ENCODE data around the gene MLN.
"Not testable (repeated sequence)": the region's sequence is repeated elsewhere in the genome, so short reads cannot be mapped to it uniquely, and the experiment has no call there.

Gene MLN

DNA sequence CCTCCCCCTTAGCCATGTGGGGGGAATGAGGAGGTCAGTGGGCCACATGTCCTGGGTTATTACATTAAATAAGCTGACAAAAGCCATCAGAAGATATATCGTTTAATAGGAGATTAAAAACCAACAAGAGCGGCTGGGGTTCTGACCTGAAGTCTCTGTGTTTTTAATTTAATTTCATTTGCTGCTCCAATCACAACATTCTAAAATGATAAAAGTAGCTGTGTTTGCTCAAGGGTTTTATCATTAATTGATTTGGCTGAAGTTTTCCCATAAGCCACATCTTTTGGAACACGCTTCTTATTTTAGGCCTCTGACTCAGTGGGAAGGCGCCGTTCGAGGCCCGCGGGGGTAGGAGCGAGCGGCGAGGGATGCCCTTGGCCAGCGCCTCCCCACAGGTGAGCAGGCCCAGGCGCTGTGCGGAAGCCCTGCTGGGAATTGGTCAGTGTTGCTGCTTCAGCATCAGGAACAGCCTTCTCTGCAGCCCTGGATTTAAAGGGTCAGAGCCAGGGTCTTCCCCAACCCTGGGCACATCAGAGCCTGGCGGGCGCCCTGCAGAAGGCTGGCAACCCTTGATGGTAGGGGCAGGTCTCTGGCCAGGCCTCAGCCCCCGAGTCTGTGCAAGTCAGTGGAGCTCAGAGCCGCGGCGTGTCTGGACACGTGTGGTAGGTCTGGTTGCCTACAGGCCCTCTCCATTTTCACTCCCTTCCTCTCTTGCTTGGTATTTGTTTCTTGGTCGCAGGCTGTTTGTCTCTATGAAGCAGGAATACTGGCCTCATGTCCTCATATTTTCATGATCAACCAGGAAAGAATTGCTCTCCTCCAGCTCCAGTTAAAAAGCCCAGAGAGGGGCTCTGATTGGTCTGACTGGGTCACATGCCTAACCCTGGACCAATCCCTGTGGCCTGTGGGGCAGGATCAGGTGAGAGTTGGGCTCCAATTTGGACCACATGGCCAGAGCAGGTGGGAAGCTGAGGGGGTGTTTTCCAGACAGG, 30.9 kb upstream of the MLN start:
- DNase-seq (ENCODE audit: low read depth) = no peak

GRCh38 chr6:33833599-33833998, 29.8 kb upstream of the MLN start:
- DNase-seq (ENCODE audit: low read depth) = no peak

DNA sequence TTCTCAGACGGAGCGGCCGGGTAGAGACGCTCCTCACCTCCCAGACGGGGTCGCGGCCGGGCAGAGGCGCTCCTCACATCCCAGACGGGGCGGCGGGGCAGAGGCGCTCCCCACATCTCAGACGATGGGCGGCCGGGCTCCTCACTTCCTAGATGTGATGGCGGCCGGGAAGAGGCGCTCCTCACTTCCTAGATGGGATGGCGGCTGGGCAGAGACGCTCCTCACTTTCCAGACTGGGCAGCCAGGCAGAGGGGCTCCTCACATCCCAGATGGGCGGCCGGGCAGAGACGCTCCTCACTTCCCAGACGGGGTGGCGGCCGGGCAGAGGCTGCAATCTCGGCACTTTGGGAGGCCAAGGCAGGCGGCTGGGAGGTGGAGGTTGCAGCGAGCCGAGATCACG, 29.0 kb upstream of the MLN start:
- DNase-seq (ENCODE audit: low read depth) = not testable (repeated sequence)

DNA sequence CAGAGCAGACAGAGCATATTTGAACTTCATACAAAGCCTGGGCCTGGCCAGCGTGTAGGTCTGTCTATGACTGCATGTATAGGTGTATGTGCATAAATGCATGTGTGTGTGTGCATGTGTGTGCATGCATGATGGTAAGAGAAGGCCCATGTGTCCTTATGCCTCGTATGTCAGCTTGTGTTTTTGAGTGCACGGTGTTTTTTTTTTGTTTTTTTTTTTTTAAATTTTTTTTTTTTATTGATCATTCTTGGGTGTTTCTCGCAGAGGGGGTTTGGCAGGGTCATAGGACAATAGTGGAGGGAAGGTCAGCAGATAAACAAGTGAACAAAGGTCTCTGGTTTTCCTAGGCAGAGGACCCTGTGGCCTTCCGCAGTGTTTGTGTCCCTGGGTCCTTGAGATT, 27.9 kb upstream of the MLN start:
- DNase-seq (ENCODE audit: low read depth) = not testable (repeated sequence)

DNA sequence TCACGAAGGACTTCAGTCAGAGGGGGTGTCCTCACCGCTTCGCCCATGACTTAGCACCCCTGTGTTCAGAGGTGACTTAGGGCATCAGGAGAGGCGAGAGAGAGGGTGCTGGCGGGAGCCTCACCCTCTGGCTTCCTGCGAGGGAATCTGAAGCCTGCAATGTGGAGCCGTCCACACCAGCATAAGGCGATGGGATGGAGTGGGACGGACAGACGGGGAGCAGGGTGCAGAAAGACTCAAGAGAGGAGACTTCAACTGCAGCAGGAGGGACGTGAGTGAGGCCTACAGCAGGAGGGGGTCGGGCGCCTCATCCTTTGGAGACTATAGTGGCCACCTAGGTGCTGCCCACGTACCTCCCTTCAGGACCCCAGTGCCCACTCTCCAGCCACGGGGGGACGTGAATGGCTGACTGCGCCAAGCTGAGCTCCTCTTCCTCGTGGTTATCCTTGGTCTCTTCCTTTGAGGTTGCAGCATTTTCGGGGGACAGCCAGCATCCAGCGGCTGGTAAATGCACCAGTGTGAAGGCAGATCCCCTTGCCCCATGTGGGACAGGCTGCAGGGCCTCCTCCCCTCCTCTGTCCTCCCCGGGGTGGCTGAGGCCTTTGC, 26.9 kb upstream of the MLN start:
- no peak for DNase-seq (ENCODE audit: low read depth)

DNA sequence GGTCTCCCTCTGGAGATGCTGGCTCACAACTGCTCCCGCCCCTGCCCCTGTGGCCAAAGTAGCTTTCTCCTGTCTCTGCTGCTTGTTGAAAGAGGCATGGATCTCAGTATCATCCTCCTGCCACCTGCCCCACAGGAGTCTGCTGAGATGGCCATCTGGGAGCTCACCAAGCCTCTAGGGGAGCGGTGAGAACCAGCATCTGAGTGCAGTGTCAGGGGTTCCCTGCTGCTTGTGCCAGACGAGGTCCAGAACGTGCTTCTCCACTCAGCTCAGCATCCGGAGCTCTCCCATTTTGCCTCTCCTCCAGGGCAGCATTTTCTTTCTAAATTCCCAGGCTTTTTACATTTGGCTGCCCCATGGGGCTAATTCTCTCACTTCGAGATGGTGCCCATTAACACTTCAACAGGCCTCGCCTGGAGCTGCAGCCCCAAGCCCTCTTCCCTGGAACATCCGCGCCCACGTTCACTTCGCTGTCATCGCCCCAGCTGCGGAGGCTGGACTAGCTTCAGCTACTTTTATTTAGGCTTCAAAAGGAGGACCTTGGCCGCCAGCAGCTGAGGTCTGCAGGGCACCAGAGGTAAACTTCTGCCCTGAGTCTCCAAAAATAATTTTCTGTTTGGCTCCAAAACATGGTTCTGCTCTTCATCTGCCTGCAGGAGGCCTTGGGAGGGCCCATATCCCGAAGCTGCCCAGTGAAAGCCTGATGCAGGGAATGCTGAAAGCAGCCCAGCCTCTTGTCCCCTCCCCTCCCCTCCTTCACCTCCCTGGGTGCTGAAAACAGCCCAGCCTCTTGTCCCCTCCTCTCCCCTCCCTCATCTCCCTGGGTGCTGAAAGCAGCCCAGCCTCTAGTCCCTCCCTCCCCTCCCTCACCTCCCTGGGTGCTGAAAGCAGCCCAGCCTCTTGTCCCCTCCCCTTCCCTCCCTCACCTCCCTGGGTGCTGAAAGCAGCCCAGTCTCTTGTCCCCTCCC, 25.2 kb upstream of the MLN start:
- DNase-seq (ENCODE audit: low read depth) = no peak

DNA sequence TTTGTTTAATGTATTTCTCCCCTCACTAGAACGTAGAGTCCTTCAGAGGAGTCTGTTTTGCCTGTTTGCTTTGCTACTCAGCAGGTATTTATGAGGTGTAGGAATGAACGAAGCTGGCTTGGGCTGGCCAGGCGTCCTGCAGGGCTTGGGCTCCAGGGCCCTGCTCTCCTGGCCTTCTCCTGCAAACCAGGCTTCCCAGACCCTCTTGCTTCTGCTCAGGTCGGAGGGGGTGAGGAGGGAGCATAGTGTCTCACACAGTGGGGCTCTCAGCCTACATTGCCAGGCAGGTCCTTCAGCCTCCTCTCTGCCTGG, 24.6 kb upstream of the MLN start:
- DNase-seq (ENCODE audit: low read depth) = no peak

- DNase-seq (ENCODE audit: low read depth) = no peak
These were observed 24.0 kb upstream of the MLN start for GRCh38 chr6:33827546-33828451.

- no peak for DNase-seq (ENCODE audit: low read depth)
These were observed 22.7 kb upstream of the MLN start for GRCh38 chr6:33826537-33826936.

- DNase-seq (ENCODE audit: low read depth) = no peak
These were observed 20.8 kb upstream of the MLN start for GRCh38 chr6:33824461-33825154.

- no peak for DNase-seq (ENCODE audit: low read depth)
These were observed 20.0 kb upstream of the MLN start for GRCh38 chr6:33823806-33824205.

GRCh38 chr6:33822575-33823395, 19.0 kb upstream of the MLN start:
- no peak for DNase-seq (ENCODE audit: low read depth)

DNA sequence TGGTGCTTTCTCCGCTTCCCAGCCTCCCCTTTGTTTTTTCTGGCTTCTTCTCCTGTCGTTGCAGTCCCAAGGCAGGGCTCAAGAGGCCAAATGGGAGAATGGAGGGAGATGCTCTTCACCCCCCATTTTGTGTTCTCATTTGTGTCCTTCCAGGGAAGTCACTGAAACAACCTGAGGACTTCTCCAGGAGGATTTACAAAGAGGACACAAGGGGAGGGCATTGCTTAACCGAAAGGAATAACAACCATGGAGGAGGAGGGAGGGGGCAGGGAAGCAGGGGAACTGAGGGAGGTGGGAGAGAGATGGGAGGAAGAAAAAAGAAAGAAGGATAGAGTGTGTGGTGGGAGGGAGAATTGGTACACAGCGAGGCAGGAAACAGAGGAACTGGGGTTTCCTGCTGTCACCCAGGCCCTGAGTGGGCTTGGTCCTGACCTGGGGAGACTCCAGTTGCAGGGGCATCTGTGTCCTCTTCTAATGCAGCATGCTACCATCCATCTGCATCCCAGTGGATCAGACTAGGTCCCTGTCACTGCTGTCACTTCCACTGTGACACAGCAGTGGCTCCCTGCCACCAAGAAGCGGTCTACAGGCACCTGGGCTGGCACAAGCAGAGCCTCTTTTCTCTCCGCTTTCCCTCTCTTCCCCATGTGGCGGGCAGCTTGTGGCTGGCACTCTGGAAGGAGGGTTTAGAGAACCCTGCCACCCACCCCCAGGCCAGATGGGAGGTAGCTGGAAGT, 17.1 kb upstream of the MLN start:
- no peak for DNase-seq (ENCODE audit: low read depth)

GRCh38 chr6:33820243-33820642, 16.4 kb upstream of the MLN start:
- no peak for DNase-seq (ENCODE audit: low read depth)

DNA sequence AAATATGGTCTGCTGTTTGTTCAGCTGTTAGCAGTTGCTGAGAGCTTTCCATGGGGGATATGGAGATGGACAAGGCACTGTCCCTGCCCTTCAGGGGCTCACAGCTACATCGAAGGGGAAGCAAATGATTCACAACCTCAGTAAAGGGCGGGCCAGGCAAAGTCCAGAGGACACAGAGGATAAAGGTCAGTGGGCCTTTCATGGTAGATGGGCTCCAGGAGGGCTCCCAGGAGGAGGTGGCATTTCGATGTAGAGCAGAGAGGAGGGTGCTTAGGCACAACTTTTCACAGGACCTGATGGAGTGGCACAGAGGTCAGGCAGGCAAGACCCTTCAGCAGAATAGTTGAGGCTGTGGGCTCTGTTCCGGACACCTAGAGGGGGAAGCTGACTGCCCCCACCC, 15.2 kb upstream of the MLN start:
- no peak for DNase-seq (ENCODE audit: low read depth)

- DNase-seq (ENCODE audit: low read depth) = no peak
These were observed 14.5 kb upstream of the MLN start for GRCh38 chr6:33818293-33818692.

DNA sequence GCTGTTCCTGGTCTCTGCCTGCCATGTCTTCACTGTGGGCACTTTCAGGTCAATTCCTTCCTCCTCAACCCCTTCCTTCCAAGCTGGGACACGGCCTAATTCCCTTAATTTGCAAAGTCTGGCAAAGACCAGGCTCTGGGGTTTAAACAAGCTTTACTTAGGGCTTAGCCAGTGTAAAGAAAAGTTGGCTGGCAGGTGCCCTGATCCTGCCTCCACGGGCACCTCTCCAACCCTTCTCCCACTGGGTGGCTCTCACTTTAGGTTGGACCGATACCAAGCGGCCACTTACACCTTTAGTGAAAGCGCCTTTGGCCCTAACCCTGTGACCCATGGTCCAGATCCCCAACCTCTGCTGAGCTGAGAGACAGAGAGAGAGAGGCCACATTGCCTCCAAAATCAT, 13.7 kb upstream of the MLN start:
- no peak for DNase-seq (ENCODE audit: low read depth)

DNA sequence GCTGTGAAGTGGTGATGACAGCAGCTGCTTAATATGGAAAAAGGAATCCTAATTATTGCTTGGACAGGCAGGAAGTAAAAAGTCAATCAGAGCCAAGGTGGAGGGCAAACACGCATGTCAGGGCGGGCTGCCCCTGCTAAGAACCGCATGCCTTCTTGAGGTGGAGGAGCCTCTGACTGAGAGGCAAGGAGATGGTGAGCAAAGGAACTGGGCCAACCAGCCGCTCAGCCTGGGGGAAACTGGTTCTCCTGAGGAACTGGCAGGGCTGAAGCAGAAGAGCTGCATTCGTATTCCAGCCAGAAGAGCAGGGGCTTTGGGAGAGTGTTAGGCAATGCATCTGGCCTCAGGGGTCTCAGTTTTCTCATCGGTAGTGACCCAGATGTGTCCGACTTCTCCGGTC, 13.1 kb upstream of the MLN start:
- no peak for DNase-seq (ENCODE audit: low read depth)

DNA sequence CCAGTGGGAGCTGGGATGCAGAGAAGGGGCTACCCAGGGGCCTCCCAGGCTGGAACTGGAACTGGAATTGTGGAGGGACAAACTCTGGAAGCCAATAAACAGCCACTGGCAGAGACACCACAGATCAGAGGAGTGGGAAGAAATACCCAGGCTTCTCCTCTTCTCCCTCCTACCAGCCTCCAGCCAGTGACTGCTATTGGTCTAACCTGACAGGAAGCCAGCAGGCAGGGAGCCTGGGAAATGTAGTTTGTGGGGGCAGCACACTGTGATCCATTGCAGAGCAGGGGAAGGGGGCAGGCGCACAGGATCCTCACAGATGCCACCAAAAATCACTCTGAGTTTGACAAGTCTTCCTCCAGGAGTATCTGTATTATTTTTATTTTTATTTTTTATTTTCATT, 12.1 kb upstream of the MLN start:
- no peak for DNase-seq (ENCODE audit: low read depth)

All from stimulated activated CD8-positive, alpha-beta memory T cell treated with anti-CD3 and anti-CD28 coated beads, Interleukin-15, amount 100 ng/mL, for 24 hours (primary cell).